PFSK-1 (cell line): Measurements from ENCODE around the gene ST6GAL2.

Source experiments
- FOXP2 ChIP-seq: optimal IDR thresholded peaks from 2 replicates; pipeline ENCODE3; 2011; ENCODE audit warnings: borderline replicate concordance, control low read depth, inconsistent platforms; ENCODE audit not compliant: insufficient read depth; ENCODE audit errors: extremely low read length, extremely low read depth
- POLR2AphosphoS5 ChIP-seq: IDR thresholded peaks from 2 replicates; pipeline ENCODE4 v1.6.1; 2012; ENCODE audit warnings: low read depth, mild to moderate bottlenecking, control low read depth, low read length, moderate library complexity
- REST ChIP-seq, 2 experiments: IDR thresholded peaks; 2 replicates each; pipeline versions ENCODE4 v1.6.1 to v1.8.0; 2011 to 2012; ENCODE audit warnings: low read depth in 2 of 2, low read length in 2 of 2, control low read depth in 1 of 2, inconsistent platforms in 1 of 2, mild to moderate bottlenecking in 1 of 2, moderate library complexity in 1 of 2; ENCODE audit not compliant: insufficient read depth in 1 of 2
- SIN3A ChIP-seq: IDR thresholded peaks from 2 replicates; pipeline ENCODE4 v1.6.1; 2012; ENCODE audit warnings: mild to moderate bottlenecking, low read length, moderate library complexity, borderline replicate concordance; ENCODE audit not compliant: insufficient read depth
- TAF1 ChIP-seq: IDR thresholded peaks from 2 replicates; pipeline ENCODE4 v1.6.1; 2012; ENCODE audit warnings: low read length, control low read depth, borderline replicate concordance; ENCODE audit not compliant: insufficient read depth

ST6GAL2 gene

GRCh38 chr2:106857882-106858478, 28.0 kb downstream of the ST6GAL2 start:
- TF ChIP-seq TAF1 = no peak
- TF ChIP-seq FOXP2 = no peak
- no peak for TF ChIP-seq SIN3A
- no peak for TF ChIP-seq POLR2AphosphoS5
- no peak for TF ChIP-seq REST (IDR thresholded peaks at IDR 0.05; ENCODE audit: insufficient read depth in 1 of 2, low read depth in 2 of 2, low read length in 2 of 2)

- TF ChIP-seq SIN3A = no peak
- TF ChIP-seq TAF1 = no peak
- no peak for TF ChIP-seq POLR2AphosphoS5
- no peak for TF ChIP-seq FOXP2
- no peak for TF ChIP-seq REST (IDR thresholded peaks at IDR 0.05; ENCODE audit: insufficient read depth in 1 of 2, low read depth in 2 of 2, low read length in 2 of 2)
These were observed 32.3 kb downstream of the ST6GAL2 start for GRCh38 chr2:106853631-106854030.

GRCh38 chr2:106851881-106852501, 34.0 kb downstream of the ST6GAL2 start:
- TF ChIP-seq FOXP2 = no peak
- TF ChIP-seq REST (IDR thresholded peaks at IDR 0.05; ENCODE audit: insufficient read depth in 1 of 2, low read depth in 2 of 2, low read length in 2 of 2) = no peak
- no peak for TF ChIP-seq POLR2AphosphoS5
- TF ChIP-seq TAF1 = no peak
- no peak for TF ChIP-seq SIN3A

GRCh38 chr2:106851087-106851874, 34.7 kb downstream of the ST6GAL2 start:
- no peak for TF ChIP-seq POLR2AphosphoS5
- no peak for TF ChIP-seq TAF1
- TF ChIP-seq REST (IDR thresholded peaks at IDR 0.05; ENCODE audit: insufficient read depth in 1 of 2, low read depth in 2 of 2, low read length in 2 of 2) = no peak
- TF ChIP-seq FOXP2 = no peak
- no peak for TF ChIP-seq SIN3A
